ENCODE data around the gene SND1.
"Not testable (repeated sequence)": the region's sequence is repeated elsewhere in the genome, so short reads cannot be mapped to it uniquely, and the experiment has no call there.

Gene SND1

DNA sequence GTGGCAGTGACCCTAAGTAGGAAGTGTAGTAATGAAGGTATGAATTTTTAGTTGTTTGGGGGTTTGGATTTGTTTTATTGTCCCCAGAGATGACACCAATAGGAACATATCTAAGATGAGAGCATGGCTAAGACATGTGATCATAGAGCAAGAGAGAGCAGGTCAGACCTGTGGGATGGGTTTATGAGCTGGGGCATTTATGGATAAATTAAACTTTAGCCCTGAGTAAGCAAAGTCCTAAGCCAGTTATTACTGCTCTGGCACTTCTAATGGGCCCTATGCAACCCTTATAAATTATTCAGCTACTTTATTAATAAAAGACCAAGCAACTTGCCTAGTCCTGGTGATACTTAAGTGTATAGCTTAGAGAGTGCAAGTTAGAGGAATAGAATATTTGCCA lies 294.1 kb downstream of the SND1 start:
- DNase-seq = no peak

DNA sequence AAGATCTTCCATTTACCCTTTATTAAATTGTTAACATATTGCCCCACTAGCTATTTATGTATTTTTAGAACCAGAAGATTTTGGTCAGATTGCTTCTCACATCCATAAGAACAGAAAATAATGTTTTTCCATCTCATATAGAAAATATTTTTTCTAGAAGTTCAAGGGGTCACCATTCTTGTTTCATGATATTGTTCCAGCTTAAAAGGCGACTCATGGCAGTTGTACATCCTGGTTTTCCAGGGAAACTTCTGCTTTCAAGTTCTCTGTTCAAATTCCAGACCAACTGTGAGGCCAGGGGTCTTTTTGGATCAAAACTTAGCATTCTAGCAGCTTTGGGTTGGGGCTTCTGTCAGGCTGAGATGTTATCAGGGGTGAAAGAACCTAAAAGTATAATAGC lies 294.9 kb downstream of the SND1 start:
- no peak for DNase-seq

DNA sequence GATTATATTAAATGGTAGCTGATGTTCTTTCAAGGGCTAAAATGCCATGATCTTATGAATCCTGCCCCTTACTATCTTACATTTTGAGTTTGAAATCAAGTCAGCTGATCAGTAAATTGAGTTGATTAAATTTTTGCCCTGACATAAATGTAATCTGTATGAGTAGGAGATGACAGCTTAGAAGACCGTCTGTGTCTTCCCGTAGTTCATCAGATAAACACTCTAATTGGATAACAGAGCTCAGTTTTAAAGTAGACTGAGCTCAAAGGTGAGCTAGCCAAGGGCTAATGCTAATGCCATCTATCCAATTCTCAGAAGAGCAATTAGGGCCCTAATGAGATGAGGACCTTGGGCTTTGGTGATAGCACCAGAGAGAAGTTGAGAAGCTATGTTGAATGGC lies 296.3 kb downstream of the SND1 start:
- no peak for DNase-seq

DNA sequence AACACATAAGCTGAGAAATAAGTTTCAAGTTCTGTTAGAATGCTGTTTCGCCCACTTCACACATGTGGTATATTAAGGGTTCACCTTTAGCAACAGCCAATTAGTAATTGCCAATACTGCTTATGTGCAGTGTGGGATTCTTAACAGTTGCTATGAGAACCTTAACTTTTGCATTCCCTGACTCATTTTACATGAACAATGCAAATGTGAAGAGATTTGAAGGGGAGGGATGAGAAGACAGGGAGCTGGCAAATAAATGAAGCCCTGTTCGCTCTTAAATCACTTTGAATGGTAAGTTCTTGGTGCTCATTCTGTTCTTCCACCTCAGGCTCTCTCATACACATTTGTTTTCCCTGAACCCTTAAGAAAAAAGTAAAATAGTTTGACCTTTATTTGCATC lies 296.9 kb downstream of the SND1 start:
- DNase-seq = no peak

DNA sequence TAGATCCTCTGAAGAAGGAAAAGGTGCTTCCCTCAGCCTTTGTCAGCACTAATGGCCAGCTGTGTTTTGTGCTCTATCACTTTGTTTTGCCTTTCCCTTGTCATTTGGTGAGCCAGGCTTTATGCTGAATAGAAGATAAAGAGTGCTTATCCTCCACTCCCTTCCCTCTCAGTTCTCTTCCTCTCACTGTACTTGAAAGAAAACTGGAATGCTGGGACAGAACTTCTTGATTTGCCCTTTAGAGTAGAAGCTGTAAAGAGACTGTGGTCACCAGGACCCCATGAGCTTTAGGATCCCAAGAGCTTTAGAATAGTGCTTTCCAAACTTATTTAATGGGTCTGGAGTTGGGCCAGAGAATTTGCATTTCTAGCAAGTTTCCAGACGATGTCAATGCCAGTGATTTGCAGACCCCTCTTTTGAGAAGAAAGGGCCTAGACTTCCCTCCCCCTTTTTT lies 297.8 kb downstream of the SND1 start:
- DNase-seq = no peak

DNA sequence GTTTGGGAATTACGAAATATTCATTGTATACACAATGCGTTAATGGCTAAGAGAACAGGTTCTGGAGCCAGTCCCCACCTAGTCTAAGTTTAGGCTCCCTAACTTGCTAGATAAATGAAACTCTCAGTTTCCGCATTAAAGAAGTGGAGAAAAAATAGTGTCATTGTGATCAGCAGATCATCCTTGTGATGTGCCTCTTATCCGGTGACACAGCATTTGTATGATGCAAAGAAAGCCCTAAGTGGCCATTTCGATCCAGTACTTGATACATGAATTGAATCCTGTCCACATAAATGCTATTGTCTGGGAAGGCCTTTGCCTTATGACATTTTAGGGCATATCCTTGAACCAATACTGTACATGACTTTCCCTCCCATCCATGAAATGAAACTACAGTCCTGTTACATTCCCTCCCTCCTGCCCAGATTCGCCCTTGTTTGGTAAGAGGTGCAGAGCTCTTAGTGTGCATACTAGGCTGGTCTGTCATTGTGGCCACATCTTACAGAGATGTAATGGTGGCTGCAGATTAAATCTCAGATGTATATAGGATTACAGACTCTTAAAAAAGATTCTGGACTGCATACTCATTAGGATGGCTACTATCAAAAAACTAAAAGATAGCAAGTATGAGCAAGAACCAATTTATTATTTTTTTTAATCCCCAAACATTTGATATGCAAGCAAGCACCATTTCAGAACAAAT lies 298.4 kb downstream of the SND1 start:
- no peak for DNase-seq

DNA sequence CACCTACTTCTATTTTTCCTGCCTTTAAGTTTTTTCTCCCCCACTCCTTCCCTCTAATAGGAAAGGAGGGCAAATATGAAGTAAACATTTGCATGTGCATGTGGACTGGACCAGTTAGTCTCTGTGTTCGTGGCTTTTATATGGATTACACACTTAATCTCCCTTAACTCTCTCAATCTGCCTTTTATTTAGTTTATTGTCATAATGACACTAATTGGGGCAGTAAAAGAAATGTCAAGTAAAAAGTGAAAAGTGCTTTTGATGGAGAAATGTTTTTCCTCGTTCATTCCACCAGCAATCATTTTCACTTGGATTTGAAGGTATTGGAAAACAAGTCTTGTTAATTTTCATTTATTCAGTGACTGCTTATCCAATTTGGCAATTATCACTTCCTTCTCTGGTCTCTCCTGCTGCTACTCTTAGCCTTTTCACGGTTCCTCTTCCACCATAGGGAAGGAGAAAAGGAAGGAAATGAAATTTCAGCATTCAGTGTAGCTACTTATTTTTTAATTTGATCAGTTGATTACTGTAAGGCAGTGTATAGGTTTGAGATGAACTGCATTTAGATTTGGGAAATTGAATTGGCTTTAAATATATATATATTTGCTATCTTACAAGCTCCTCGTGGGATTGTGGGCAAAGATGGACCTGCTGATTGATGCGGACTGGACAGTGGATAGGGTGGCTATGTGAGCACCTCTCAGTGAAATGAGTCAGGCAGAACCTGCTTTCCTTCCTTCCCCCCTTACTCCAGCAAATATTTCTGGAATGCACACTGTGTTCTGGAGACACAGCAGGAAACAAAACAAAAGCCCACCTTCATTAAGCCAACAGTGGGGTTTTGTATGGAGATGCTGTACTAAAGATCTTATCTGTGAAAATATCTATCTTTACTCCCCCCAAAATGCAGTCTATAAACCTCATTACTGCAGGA lies 301.7 kb downstream of the SND1 start:
- no peak for DNase-seq

DNA sequence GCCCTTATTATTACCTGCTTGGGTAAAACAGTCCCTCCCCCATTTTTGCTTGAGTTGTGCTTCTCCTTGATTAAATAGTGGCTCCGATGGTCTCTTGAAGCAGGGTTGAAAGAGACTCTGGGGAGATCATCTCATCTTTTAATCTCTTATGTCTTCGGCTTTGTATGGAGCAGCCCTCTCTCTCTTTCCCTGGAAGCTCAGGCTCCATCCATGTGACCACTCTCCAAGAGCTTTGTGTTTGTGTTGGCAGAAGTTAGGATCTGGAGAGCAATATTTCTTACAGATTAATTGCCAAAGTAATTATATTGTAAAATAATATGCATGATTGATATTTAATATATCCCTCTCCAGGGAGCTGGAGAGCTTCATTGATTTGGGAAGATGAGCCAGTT lies 302.4 kb downstream of the SND1 start:
- DNase-seq = no peak

DNA sequence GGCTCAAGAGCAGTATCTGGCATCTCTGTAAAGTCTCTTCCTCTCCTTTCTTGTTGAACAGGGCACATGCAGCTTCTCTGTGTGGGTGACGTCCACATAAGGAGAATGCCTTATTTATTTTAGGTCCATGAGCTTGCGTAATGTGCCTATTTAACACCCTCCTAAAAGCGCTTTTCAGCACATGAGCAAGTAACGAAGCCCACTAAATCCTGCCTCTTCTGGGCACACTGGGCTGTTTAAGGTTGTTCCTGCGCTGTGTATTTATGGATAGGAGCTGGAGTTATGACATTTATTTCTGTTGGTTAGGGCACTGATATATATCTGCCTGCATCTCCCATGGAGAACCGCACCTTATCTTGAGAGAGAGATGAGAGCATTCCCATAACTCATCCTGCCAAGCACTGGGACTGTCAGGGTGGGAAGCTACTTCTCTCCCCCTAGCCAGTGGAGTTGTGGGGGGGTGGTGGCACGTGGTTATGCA lies 303.1 kb downstream of the SND1 start:
- DNase-seq = no peak

DNA sequence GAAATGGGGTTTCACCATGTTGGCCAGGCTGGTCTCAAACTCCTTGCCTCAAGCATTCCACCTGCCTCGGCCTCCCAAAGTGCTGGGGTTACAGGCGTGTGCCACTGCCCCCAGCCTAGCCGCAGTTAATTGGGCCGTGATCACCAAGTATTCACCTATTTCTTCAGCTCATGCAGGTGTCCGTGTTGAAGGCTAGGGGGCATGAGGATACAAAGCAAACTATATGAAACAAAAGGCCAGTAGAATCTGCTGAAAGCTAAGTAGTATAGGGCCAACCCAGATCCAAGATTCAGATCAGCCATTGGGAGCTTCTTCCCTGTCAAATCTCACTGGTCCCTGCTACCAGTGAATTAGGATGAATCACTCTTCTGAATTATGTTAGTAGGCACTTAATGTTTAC lies 305.9 kb downstream of the SND1 start:
- DNase-seq = no peak

DNA sequence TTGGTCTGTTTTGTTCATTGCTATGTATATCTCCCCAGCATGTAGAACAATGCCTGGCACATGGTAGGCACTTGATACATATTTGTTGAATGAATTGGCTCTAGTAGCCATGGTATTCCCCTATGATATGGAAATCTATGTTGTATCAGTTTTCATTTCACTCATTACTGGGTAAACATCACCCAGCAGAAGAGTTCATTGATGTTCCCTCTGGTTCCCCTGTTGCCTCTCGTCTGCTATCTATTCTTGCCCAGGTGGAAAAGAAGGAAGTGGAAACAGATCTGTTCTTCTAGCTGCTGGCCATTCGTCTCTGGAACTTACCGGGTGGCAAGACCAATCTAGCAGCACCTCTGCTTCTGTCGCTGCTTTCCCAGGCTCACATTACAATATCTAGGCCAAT lies 307.8 kb downstream of the SND1 start:
- no peak for DNase-seq

DNA sequence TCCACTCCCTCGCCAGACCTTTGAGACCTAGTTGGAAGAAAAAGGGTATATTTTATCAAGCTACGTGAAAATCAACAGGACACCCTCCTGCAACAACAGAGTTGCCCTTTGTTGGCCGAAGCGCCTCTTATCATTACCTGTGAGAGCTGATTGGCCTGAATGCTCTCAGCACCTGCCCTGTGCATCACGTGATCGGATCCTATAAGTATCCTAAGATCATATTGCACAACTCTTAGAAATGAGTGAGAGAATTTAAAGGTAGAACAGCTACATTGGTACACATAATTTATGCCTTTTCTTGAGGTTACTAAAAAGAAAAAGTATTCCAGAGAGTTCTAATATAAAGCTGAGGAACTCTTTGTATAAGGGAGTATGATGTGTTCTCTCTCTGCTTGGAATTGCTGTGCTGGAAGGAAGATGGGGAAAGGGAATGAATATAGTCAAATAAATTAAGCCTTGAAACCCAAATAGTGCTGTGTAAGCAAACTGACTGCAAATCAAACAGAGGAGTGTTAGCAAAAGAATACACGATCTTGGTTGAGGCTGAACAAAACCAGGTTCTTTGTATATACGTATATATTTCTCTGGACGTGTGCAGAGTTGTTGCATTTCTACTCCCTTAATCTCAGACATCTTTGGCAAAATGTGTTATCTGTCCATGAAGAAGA lies 309.9 kb downstream of the SND1 start:
- no peak for DNase-seq

DNA sequence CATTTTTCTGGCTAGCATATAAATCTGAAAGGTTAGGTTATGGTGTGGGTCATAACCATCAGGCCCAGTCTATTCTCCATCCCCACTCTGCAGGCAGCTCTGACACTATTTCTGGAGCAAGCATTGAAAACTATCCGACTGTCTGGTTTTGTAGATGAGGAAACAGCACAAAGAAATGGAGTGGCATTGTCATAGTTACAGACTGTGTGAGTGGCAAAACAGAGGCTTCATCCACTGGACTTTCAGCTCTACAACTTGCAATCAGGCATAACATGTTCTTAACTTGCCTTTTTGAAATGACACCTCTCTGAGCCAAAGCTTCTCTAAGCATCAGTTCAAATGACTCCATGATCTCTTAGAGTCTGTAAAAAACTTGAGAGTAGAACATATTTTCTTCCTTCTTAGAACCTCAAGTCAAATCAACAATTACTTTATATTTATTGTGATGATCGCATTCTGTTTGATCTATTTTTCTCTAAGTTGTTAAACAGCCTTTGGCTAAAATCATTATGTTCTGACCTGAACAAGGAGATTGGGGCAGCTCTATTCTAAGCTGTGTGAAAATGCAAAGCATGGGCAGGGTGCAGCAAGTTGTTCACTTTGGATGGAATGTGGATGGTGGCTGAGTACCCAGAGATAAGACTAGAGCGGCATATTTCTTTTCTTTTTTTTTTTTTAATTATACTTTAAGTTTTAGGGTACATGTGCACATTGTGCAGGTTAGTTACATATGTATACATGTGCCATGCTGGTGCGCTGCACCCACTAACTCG lies 310.8 kb downstream of the SND1 start:
- DNase-seq = no peak

DNA sequence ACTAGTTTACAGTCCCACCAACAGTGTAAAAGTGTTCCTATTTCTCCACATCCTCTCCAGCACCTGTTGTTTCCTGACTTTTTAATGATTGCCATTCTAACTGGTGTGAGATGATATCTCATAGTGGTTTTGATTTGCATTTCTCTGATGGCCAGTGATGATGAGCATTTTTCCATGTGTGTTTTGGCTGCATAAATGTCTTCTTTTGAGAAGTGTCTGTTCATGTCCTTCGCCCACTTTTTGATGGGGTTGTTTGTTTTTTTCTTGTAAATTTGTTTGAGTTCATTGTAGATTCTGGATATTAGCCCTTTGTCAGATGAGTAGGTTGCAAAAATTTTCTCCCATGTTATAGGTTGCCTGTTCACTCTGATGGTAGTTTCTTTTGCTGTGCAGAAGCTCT lies 311.9 kb downstream of the SND1 start:
- DNase-seq = not testable (repeated sequence)

DNA sequence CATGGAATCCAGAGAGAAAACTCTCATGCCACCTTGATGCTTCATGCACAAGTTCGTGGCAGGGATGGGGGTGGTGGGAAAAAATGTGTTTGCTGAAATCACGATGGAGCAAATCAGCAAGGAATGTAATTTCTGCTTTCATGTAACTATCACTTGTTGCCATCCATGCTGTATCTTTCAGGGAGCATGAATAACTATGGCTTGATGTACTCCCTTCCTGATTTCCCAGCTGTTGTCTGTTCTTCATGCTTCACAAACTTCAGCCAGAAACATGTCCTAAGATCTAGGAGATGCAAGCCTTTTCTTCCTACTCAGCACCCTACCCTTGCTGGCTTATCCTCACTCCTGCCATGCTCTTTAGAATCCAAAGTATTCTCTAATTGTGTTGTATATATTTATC lies 315.3 kb downstream of the SND1 start:
- DNase-seq = no peak

DNA sequence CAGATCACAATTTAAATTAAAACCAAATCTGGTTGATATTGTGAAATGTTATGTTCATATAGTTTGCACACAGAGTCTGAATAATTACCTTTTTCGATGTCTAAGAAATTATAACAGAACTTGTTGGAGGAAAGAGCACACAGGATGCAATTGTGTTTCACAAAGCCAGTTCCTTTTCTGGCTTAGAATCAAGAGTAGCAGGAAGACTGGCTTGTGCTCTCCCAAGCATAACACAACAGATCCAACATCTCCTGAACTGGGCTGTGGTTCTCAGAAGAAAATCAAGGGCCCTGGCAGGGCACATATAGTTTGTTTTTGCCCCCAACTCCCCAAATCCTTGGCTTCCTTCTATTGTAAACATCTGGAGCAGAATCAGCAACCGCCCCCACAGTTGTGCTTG lies 316.6 kb downstream of the SND1 start:
- DNase-seq = no peak

DNA sequence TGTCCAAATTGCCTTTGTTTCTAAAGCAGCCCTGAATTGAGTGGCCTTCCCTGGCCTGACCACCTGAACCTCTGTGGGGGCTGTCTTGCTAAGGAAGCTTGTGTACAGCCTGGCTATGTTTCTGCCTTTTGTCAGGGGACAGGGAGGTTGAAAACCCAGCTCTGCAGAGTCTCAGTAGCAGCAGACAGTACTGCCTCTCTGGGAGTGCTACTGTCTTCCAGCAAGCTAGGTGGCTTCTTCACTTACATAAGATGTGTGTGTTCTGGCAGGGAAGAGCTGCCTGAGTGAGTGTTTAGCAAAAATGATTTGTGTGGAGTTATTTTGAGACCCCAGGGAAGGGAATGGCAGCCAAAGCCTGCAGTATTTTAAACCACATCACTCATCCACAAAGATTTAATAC lies 321.8 kb downstream of the SND1 start:
- no peak for DNase-seq

DNA sequence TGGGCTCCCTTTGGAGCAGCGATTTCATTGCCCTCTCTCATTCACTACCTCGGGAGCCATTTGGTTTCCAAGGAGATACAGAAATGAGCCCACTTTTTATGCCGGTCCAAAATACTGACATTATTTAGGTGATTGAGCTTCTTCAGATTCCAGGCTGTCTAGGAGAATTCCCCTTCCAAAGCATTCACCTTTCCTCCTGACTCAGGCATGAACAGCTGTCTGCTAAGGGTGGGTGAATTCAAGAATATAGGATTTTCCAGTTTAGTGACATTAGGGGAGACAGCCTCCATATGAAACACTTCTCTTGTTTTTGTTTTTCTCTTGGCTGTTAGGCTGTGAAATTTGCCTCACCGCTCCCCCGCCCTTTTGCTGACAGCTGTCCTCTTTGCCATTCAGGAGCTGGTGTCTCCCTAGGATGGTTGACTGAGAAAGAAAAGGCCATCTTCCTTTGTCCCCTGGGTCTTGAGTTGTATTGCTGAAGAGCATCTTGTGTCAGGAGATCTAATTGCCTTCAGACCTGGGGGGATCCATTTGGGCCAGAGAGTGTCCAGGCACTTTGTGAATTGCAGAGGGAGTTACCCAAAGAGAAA lies 322.5 kb downstream of the SND1 start:
- DNase-seq = peak; percentile 79

DNA sequence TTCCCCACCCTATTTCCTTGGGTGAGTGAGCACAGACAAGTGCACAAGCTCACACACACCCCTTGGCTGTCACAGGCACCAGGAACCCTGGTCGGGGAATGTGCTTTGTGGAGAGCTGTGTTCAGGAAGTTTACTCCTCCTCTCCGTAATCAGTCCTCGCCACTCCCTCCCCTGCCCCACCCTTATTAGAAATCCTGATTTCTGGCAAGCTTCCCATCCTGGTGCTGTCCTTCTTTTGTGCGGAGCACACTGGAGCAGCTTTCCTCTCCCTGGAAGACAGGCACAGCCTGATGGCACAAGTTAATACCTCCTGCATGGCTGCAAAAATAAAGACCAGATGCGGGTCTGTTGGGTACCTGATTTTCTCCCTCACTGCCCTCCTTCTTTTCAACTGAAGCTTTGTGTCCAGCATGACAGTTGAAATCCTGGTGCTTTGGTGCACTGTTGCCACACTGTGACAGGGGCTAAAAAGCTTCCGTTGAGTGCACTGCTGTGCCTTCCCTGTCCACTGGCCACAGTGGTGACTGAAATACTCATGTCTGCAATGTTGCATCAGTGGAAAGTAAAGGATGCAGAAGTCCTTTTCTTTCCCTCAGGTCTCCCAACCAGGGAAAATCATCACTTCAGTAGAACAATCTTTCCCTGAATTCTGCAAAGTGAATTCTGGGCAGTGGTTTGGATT lies 324.2 kb downstream of the SND1 start:
- DNase-seq = peak; percentile 66

DNA sequence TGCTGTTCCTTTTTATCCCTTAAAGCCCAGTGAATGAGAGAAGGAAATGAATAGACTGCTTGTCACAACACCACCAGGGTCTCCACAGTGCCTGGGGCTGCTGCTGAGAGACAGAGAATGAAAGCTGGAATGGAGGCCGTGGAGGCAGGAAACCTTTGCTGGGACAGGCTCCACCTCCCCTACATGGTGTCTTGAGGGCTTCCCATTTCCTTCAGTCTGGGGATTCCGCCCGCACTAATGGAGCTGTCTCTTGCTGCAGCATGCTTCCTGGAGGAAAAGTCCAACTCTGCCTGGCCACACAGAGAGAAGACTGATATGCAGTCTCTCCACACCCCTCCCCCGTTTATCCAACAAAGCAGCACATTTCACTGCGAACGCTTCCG lies 324.7 kb downstream of the SND1 start:
- no peak for DNase-seq

DNA sequence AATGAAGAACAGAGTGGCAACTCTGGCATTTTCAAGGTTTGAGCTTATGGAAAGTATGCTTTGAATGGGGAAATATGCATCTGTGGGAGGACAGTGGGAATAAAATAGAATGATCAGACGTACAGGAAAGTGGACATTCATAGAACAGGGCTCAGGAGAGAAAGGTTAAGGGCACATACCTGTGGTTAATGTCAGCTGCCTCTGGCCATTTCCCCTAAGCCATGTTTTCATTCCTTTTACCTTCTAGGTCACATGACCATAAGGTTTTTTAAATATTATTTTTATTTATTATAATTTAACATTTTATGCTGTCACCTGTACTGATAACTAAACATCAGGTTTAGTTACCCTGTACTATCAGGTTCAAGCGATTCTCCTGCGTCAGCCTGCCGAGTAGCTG lies 326.4 kb downstream of the SND1 start:
- DNase-seq = no peak
